Liver (tissue), 9 donors: ENCODE data around the gene CDH23. TPM values are rescaled to one million over a fixed set of nuclear protein-coding genes. Genes with fewer than 3 reads are reported as not detected.
A peak's percentile ranks its signal among the peaks of the same experiment; 100 is the strongest.

Source experiments
- DNase-seq: peaks from one replicate; pipeline ENCODE4 v3.0.0-alpha.2; 2017; ENCODE audit warnings: low spot score
- H3K27ac ChIP-seq, 2 donors: one replicate each; pipeline ENCODE4 v1.7.0; 2013; ENCODE audit warnings: inconsistent platforms in 2 of 2, low read length in 2 of 2, control low read depth in 1 of 2, low read depth in 1 of 2, mild to moderate bottlenecking in 1 of 2
- H3K27me3 ChIP-seq, 4 donors: one replicate each; pipeline versions ENCODE4 v1.6.1 to v1.7.0; 2013; ENCODE audit warnings: low read length in 3 of 4, inconsistent platforms in 1 of 4, mild to moderate bottlenecking in 1 of 4, moderate library complexity in 1 of 4; ENCODE audit not compliant: control insufficient read depth in 4 of 4, insufficient read depth in 4 of 4
- H3K36me3 ChIP-seq, 4 donors: one replicate each; pipeline versions ENCODE4 v1.6.1 to v1.7.0; 2013; ENCODE audit warnings: low read length in 3 of 4, mild to moderate bottlenecking in 3 of 4, low read depth in 1 of 4, moderate library complexity in 1 of 4; ENCODE audit not compliant: control insufficient read depth in 4 of 4, insufficient read depth in 3 of 4
- H3K4me1 ChIP-seq, 4 donors: one replicate each; pipeline versions ENCODE4 v1.6.1 to v1.7.0; 2013; ENCODE audit warnings: low read length in 3 of 4, mild to moderate bottlenecking in 3 of 4, moderate library complexity in 1 of 4; ENCODE audit not compliant: control insufficient read depth in 4 of 4, insufficient read depth in 4 of 4
- H3K4me3 ChIP-seq, 3 donors: one replicate each; pipeline versions ENCODE4 v1.6.1 to v1.7.0; 2013; ENCODE audit warnings: low read length in 3 of 3, control low read depth in 1 of 3, low read depth in 1 of 3, mild to moderate bottlenecking in 1 of 3
- H3K9ac ChIP-seq, 2 donors: one replicate each; pipeline ENCODE4 v1.7.0; 2013; ENCODE audit warnings: low read length in 2 of 2, mild to moderate bottlenecking in 2 of 2, moderate library complexity in 2 of 2, control low read depth in 1 of 2, low read depth in 1 of 2
- H3K9me3 ChIP-seq, 4 donors: one replicate each; pipeline versions ENCODE4 v1.6.1 to v1.7.0; 2013; ENCODE audit warnings: low read length in 3 of 4; ENCODE audit not compliant: control insufficient read depth in 4 of 4
- EGR1 ChIP-seq, 2 donors: IDR thresholded peaks; 2 replicates each; pipeline ENCODE4 v1.6.1; 2016 to 2018; ENCODE audit warnings: antibody characterized with exemption in 2 of 2, low read depth in 2 of 2
- FOXA1 ChIP-seq: IDR thresholded peaks from 2 replicates; pipeline ENCODE4 v1.6.1; 2016; ENCODE audit warnings: antibody characterized with exemption
- FOXA2 ChIP-seq: IDR thresholded peaks from 2 replicates; pipeline ENCODE4 v1.6.1; 2016; ENCODE audit warnings: antibody characterized with exemption
- GABPA ChIP-seq, 2 donors: IDR thresholded peaks in 1 of 2; conservative IDR thresholded peaks in 1 of 2; 2 replicates each; pipeline ENCODE4 v1.6.1; 2016; ENCODE audit warnings: antibody characterized with exemption in 2 of 2, mild to moderate bottlenecking in 1 of 2, moderate library complexity in 1 of 2
- HNF4A ChIP-seq, 2 donors: conservative IDR thresholded peaks; 2 replicates each; pipeline ENCODE4 v1.6.1; 2016; ENCODE audit warnings: antibody characterized with exemption in 2 of 2, mild to moderate bottlenecking in 2 of 2
- HNF4G ChIP-seq: IDR thresholded peaks from 2 replicates; pipeline ENCODE4 v1.6.1; 2016; ENCODE audit warnings: antibody characterized with exemption
- JUND ChIP-seq, 2 donors: IDR thresholded peaks; 2 replicates each; pipeline ENCODE4 v1.6.1; 2016; ENCODE audit warnings: antibody characterized with exemption in 2 of 2
- NR2F2 ChIP-seq: IDR thresholded peaks from 2 replicates; pipeline ENCODE4 v1.6.1; 2016; ENCODE audit warnings: antibody characterized with exemption
- RAD21 ChIP-seq, 2 donors: IDR thresholded peaks; 2 replicates each; pipeline ENCODE4 v1.6.1; 2016; ENCODE audit warnings: antibody characterized with exemption in 2 of 2, mild to moderate bottlenecking in 2 of 2
- RXRA ChIP-seq, 2 donors: IDR thresholded peaks; 2 replicates each; pipeline ENCODE4 v1.6.1; 2017 to 2018; ENCODE audit warnings: antibody characterized with exemption in 2 of 2, mild to moderate bottlenecking in 1 of 2
- SP1 ChIP-seq: IDR thresholded peaks from 2 replicates; pipeline ENCODE4 v1.6.1; 2018; ENCODE audit warnings: antibody characterized with exemption, mild to moderate bottlenecking
- TAF1 ChIP-seq: conservative IDR thresholded peaks from 2 replicates; pipeline ENCODE4 v1.6.1; 2016; ENCODE audit warnings: antibody characterized with exemption, mild to moderate bottlenecking
- YY1 ChIP-seq: IDR thresholded peaks from 2 replicates; pipeline ENCODE4 v1.6.1; 2016; ENCODE audit warnings: antibody characterized with exemption, mild to moderate bottlenecking
- WGBS: extraction: QIAGEN DNeasy Blood & Tissue Kit; methylation state at CpG from one replicate; pipeline ENCODE4 v1.1.7; 2013; 5-methylcytosine and 5-hydroxymethylcytosine counted together
- polyA plus RNA-seq, 2 donors: library from polyadenylated mRNA; stranded (reverse) in 1 of 2; unstranded in 1 of 2; fragments of 200-250 nt in 1 of 2; fragments of >200 nt in 1 of 2; fragmentation: Nextera tagmentation in 1 of 2; extraction: Ambion mirVana in 1 of 2; gene quantifications; one replicate each; pipeline versions ENCODE4 v1.2.1 to v1.2.3, GENCODE V29; 2013 to 2015
- total RNA-seq, 2 donors: library from RNA; depleted of rRNA; stranded (reverse); fragments of >200 nt; gene quantifications; one replicate each; pipeline ENCODE4 v1.2.3, GENCODE V29; 2014
- TF ChIP-seq, protein P1 (sequence below): IDR thresholded peaks from 2 replicates; pipeline ENCODE4 v1.6.1; 2016; ENCODE audit warnings: antibody characterized with exemption
- TF ChIP-seq, protein P2 (sequence below): fragments of 150-350 bp; IDR thresholded peaks from 2 replicates; pipeline ENCODE4 v1.5.1; 2017; ENCODE audit warnings: improper control_type of control experiment, low read depth, low read length; ENCODE audit not compliant: missing input control
- TF ChIP-seq, protein P3 (sequence below): IDR thresholded peaks from 2 replicates; pipeline ENCODE4 v1.6.1; 2016; ENCODE audit warnings: antibody characterized with exemption
- TF ChIP-seq, protein P4 (sequence below): IDR thresholded peaks from 2 replicates; pipeline ENCODE4 v1.6.1; 2016; ENCODE audit warnings: antibody characterized with exemption
- TF ChIP-seq, protein P5 (sequence below): IDR thresholded peaks from 2 replicates; pipeline ENCODE4 v1.6.1; 2016; ENCODE audit warnings: antibody characterized with exemption, mild to moderate bottlenecking
- donor health status: healthy.
- donor health status: healthy.
- donor health status: healthy.
- donor health status: healthy.
- donor health status: healthy.

The CDH23 gene
- total and polyA plus RNA-seq, 4 donors = 1.5 to 4.7 (median 3.4) TPM

DNA sequence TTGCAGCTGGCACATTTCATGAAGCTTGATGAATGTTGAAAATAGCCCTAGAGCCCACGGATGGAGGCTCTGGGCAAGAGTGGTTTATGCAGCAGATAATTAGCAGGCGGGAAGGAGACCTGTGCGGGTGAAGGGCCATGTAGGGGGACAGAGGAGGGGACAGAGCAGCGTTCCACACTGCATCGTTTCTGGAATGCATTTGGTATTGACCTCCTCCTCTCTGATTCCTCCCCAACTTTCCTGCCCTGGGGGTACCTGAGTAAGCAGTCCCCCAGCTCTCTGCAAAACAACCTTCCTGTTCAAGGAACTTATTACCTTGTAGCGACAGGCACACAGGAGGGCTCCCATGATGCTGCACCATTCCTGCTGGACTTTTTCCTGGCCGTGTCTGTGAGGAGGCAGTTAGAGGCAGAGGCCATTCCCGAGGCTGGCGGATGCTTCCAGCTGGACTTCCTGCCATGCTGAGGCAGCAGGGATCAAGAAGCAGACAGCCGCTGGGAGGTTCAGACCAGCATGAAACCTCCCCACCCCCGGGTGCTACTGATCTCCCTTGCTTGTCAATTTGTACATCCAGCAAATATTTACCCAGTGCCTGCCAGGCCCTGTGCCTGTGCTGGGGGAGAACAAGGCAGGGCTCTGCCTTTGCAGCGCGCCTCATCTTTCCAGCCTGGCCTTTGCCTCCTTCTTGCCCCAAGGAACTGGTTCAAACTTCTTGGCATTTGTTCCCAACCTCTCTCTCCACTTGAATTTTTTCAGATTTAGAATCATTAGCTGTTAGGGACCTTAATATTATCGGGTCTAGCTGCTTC is 48.9 kb upstream of the CDH23 start (continued):
- TF ChIP-seq, protein P1, sequence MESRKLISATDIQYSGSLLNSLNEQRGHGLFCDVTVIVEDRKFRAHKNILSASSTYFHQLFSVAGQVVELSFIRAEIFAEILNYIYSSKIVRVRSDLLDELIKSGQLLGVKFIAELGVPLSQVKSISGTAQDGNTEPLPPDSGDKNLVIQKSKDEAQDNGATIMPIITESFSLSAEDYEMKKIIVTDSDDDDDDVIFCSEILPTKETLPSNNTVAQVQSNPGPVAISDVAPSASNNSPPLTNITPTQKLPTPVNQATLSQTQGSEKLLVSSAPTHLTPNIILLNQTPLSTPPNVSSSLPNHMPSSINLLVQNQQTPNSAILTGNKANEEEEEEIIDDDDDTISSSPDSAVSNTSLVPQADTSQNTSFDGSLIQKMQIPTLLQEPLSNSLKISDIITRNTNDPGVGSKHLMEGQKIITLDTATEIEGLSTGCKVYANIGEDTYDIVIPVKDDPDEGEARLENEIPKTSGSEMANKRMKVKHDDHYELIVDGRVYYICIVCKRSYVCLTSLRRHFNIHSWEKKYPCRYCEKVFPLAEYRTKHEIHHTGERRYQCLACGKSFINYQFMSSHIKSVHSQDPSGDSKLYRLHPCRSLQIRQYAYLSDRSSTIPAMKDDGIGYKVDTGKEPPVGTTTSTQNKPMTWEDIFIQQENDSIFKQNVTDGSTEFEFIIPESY = no peak
- peak; percentile 87 for TF ChIP-seq FOXA1

DNA sequence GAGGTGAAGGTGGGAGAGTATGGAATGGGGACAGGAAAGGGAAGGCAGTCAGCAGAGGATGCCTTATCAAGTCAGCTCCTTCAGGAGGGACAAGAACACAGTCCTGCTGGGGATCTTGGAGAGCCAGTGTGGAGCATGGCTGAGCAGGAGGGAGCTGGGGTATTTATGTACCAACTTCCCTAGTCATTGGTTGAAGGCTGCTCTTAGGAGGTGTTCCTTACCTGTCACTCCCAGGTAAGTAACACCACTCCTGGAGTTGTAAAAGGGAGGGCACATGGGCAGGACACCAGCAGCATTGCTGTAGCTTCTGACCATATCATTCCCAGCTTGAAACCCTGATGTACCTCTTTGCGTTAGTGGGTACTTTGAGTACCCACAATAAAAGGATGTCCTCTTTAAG is 47.9 kb upstream of the CDH23 start:
- H3K27me3 ChIP-seq = no peaks in the 10 kb centered on the region
- no peaks in the 10 kb centered on the region for H3K9me3 ChIP-seq
- TF ChIP-seq, protein P2, sequence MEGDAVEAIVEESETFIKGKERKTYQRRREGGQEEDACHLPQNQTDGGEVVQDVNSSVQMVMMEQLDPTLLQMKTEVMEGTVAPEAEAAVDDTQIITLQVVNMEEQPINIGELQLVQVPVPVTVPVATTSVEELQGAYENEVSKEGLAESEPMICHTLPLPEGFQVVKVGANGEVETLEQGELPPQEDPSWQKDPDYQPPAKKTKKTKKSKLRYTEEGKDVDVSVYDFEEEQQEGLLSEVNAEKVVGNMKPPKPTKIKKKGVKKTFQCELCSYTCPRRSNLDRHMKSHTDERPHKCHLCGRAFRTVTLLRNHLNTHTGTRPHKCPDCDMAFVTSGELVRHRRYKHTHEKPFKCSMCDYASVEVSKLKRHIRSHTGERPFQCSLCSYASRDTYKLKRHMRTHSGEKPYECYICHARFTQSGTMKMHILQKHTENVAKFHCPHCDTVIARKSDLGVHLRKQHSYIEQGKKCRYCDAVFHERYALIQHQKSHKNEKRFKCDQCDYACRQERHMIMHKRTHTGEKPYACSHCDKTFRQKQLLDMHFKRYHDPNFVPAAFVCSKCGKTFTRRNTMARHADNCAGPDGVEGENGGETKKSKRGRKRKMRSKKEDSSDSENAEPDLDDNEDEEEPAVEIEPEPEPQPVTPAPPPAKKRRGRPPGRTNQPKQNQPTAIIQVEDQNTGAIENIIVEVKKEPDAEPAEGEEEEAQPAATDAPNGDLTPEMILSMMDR = no peak
- TF ChIP-seq JUND (IDR thresholded peaks at IDR 0.05) (no peak), GABPA (IDR thresholded peaks at IDR 0.05 in 1 of 2, conservative IDR thresholded peaks at IDR 0.05 in 1 of 2) (no peak), TAF1 (no peak), YY1 (no peak), SP1 (no peak), NR2F2 (no peak), HNF4G (no peak), FOXA1 (no peak), FOXA2 (no peak), HNF4A (conservative IDR thresholded peaks at IDR 0.05) (no peak), RAD21 (IDR thresholded peaks at IDR 0.05) (no peak), RXRA (IDR thresholded peaks at IDR 0.05) (no peak), EGR1 (IDR thresholded peaks at IDR 0.05; ENCODE audit: low read depth in 2 of 2) (no peak)
- TF ChIP-seq, protein P1 = no peak
- TF ChIP-seq, protein P3, sequence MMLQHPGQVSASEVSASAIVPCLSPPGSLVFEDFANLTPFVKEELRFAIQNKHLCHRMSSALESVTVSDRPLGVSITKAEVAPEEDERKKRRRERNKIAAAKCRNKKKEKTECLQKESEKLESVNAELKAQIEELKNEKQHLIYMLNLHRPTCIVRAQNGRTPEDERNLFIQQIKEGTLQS = no peak
- TF ChIP-seq, protein P4, sequence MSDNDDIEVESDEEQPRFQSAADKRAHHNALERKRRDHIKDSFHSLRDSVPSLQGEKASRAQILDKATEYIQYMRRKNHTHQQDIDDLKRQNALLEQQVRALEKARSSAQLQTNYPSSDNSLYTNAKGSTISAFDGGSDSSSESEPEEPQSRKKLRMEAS = no peak
- TF ChIP-seq, protein P5, sequence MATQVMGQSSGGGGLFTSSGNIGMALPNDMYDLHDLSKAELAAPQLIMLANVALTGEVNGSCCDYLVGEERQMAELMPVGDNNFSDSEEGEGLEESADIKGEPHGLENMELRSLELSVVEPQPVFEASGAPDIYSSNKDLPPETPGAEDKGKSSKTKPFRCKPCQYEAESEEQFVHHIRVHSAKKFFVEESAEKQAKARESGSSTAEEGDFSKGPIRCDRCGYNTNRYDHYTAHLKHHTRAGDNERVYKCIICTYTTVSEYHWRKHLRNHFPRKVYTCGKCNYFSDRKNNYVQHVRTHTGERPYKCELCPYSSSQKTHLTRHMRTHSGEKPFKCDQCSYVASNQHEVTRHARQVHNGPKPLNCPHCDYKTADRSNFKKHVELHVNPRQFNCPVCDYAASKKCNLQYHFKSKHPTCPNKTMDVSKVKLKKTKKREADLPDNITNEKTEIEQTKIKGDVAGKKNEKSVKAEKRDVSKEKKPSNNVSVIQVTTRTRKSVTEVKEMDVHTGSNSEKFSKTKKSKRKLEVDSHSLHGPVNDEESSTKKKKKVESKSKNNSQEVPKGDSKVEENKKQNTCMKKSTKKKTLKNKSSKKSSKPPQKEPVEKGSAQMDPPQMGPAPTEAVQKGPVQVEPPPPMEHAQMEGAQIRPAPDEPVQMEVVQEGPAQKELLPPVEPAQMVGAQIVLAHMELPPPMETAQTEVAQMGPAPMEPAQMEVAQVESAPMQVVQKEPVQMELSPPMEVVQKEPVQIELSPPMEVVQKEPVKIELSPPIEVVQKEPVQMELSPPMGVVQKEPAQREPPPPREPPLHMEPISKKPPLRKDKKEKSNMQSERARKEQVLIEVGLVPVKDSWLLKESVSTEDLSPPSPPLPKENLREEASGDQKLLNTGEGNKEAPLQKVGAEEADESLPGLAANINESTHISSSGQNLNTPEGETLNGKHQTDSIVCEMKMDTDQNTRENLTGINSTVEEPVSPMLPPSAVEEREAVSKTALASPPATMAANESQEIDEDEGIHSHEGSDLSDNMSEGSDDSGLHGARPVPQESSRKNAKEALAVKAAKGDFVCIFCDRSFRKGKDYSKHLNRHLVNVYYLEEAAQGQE = no peak
- DNase-seq = no peak
- H3K4me1 ChIP-seq = peaks cover 20 to 50% (median 36%) of the 10 kb centered on the region in 4 donors
- no peak overlapping the region for H3K27ac ChIP-seq
- H3K36me3 ChIP-seq = no peaks in the 10 kb centered on the region
- no peak overlapping the region for H3K9ac ChIP-seq
- no peak overlapping the region for H3K4me3 ChIP-seq
- 95% methylated on average over 1 of the region's 1 CpG for WGBS
